Large intestine (tissue), 3 donors: ENCODE measurements around the gene ARV1. TPM values are rescaled to one million over a fixed set of nuclear protein-coding genes. Genes with fewer than 3 reads are reported as not detected.
"Not testable (repeated sequence)": the region's sequence is repeated elsewhere in the genome, so short reads cannot be mapped to it uniquely, and the experiment has no call there.

Experiments
- DNase-seq, 2 donors: peaks; one replicate each; pipeline versions ENCODE4 v3.0.0 to v3.0.0-alpha.2; 2013
- H3K27ac ChIP-seq: one replicate; pipeline ENCODE4 v1.5.1; 2013; ENCODE audit warnings: low read length
- H3K27me3 ChIP-seq: 2 replicates; pipeline ENCODE4 v1.6.1; 2013; ENCODE audit warnings: low read length; ENCODE audit not compliant: control insufficient read depth, insufficient read depth
- H3K36me3 ChIP-seq: 2 replicates; pipeline ENCODE4 v1.6.1; 2013; ENCODE audit warnings: low read length; ENCODE audit not compliant: control insufficient read depth, insufficient read depth
- H3K4me1 ChIP-seq: one replicate; pipeline ENCODE4 v1.6.1; 2013; ENCODE audit warnings: low read length; ENCODE audit not compliant: control insufficient read depth, insufficient read depth
- H3K4me3 ChIP-seq: one replicate; pipeline ENCODE4 v1.5.1; 2013; ENCODE audit warnings: low read length
- H3K9me3 ChIP-seq: one replicate; pipeline ENCODE4 v1.6.1; 2013; ENCODE audit warnings: mild to moderate bottlenecking, low read depth, low read length, moderate library complexity; ENCODE audit not compliant: control insufficient read depth
- WGBS: methylation state at CpG from one replicate; pipeline ENCODE4 v1.1.5; 2013; ENCODE audit warnings: low lambda C conversion rate; ENCODE audit not compliant: insufficient coverage; 5-methylcytosine and 5-hydroxymethylcytosine counted together
- polyA plus RNA-seq: library from polyadenylated mRNA; unstranded; fragments of 120-200 nt; gene quantifications from one replicate; pipeline ENCODE4 v1.2.1, GENCODE V29; 2013

The ARV1 gene
- polyA plus RNA-seq, 1 donor, result 22.0 TPM

- WGBS, result no CpG with 5 or more reads among the region's 6 CpGs
- H3K36me3 ChIP-seq, result peaks cover 2% of the 10 kb centered on the region
- no peaks in the 10 kb centered on the region for H3K27me3 ChIP-seq
- no peaks in the 10 kb centered on the region for H3K9me3 ChIP-seq
- no peak overlapping the region for H3K27ac ChIP-seq
- no peak overlapping the region for H3K4me3 ChIP-seq
- H3K4me1 ChIP-seq, result no peaks in the 10 kb centered on the region
- no peak for DNase-seq
Observed at GRCh38 chr1:231016234-231016633, 37.3 kb downstream of the ARV1 start.

GRCh38 chr1:231016966-231017365 lies 38.1 kb downstream of the ARV1 start:
- no peak for DNase-seq
- H3K4me1 ChIP-seq, result no peaks in the 10 kb centered on the region
- H3K27ac ChIP-seq, result no peak overlapping the region
- peaks cover 2% of the 10 kb centered on the region for H3K36me3 ChIP-seq
- WGBS, result 80% methylated on average over 1 of the region's 5 CpGs
- no peak overlapping the region for H3K4me3 ChIP-seq
- H3K27me3 ChIP-seq, result no peaks in the 10 kb centered on the region
- H3K9me3 ChIP-seq, result no peaks in the 10 kb centered on the region

GRCh38 chr1:231019711-231020110 lies 40.8 kb downstream of the ARV1 start:
- H3K27ac ChIP-seq, result no peak overlapping the region
- no peaks in the 10 kb centered on the region for H3K9me3 ChIP-seq
- 100% methylated on average over 2 of the region's 14 CpGs for WGBS
- H3K4me1 ChIP-seq, result no peaks in the 10 kb centered on the region
- no peak for DNase-seq
- no peak overlapping the region for H3K4me3 ChIP-seq
- peaks cover 2% of the 10 kb centered on the region for H3K36me3 ChIP-seq
- no peaks in the 10 kb centered on the region for H3K27me3 ChIP-seq

GRCh38 chr1:231020139-231020601 lies 41.3 kb downstream of the ARV1 start:
- Histone ChIP-seq H3K36me3 (peaks cover 2% of the 10 kb centered on the region), H3K4me3 (no peak overlapping the region), H3K4me1 (no peaks in the 10 kb centered on the region), H3K27ac (no peak overlapping the region), H3K9me3 (no peaks in the 10 kb centered on the region), H3K27me3 (no peaks in the 10 kb centered on the region)
- DNase-seq, result no peak
- no CpG with 5 or more reads among the region's 14 CpGs for WGBS

- no peak for DNase-seq
- no peaks in the 10 kb centered on the region for H3K4me1 ChIP-seq
- WGBS, result no CpG with 5 or more reads among the region's 7 CpGs
- no peak overlapping the region for H3K27ac ChIP-seq
- peaks cover 2% of the 10 kb centered on the region for H3K36me3 ChIP-seq
- no peak overlapping the region for H3K4me3 ChIP-seq
- no peaks in the 10 kb centered on the region for H3K27me3 ChIP-seq
- no peaks in the 10 kb centered on the region for H3K9me3 ChIP-seq
Observed at GRCh38 chr1:231020816-231021215, 41.9 kb downstream of the ARV1 start.

- Histone ChIP-seq H3K4me3 (no peak overlapping the region), H3K4me1 (no peaks in the 10 kb centered on the region), H3K27ac (no peak overlapping the region), H3K27me3 (no peaks in the 10 kb centered on the region), H3K9me3 (no peaks in the 10 kb centered on the region), H3K36me3 (peaks cover 2% of the 10 kb centered on the region)
- no peak for DNase-seq
- no CpG with 5 or more reads among the region's 12 CpGs for WGBS
Observed at GRCh38 chr1:231021540-231022031, 42.7 kb downstream of the ARV1 start.

- not testable (repeated sequence) for H3K4me3 ChIP-seq
Observed at GRCh38 chr1:231022543-231022942, 43.6 kb downstream of the ARV1 start.

GRCh38 chr1:231023150-231023549 lies 44.3 kb downstream of the ARV1 start:
- WGBS, result no CpG with 5 or more reads among the region's 9 CpGs
- Histone ChIP-seq H3K27me3 (no peaks in the 10 kb centered on the region), H3K36me3 (peaks cover 2% of the 10 kb centered on the region), H3K9me3 (no peaks in the 10 kb centered on the region), H3K27ac (no peak overlapping the region), H3K4me1 (no peaks in the 10 kb centered on the region), H3K4me3 (no peak overlapping the region)
- no peak for DNase-seq

More at GRCh38 chr1:231022543-231022942, 43.6 kb downstream of the ARV1 start:
- DNase-seq, H3K27ac ChIP-seq, H3K36me3 ChIP-seq, H3K4me1 ChIP-seq, H3K9me3 ChIP-seq, H3K27me3 ChIP-seq: not testable (repeated sequence)
- no CpG with 5 or more reads among the region's 7 CpGs for WGBS

- no peak for DNase-seq
- H3K4me3 ChIP-seq, result no peak overlapping the region
- H3K4me1 ChIP-seq, result no peaks in the 10 kb centered on the region
- no peaks in the 10 kb centered on the region for H3K36me3 ChIP-seq
- H3K27ac ChIP-seq, result no peak overlapping the region
- whole genome bisulfite sequencing, result 100% methylated on average over 1 of the region's 6 CpGs
- H3K9me3 ChIP-seq, result no peaks in the 10 kb centered on the region
- H3K27me3 ChIP-seq, result no peaks in the 10 kb centered on the region
Observed at GRCh38 chr1:231026576-231026975, 47.7 kb downstream of the ARV1 start.

- no peaks in the 10 kb centered on the region for H3K27me3 ChIP-seq
- H3K4me1 ChIP-seq, result no peaks in the 10 kb centered on the region
- H3K36me3 ChIP-seq, result no peaks in the 10 kb centered on the region
- H3K27ac ChIP-seq, result no peak overlapping the region
- DNase-seq, result no peak
- WGBS, result 67% methylated on average over 3 of the region's 23 CpGs
- no peaks in the 10 kb centered on the region for H3K9me3 ChIP-seq
- H3K4me3 ChIP-seq, result no peak overlapping the region
Observed at GRCh38 chr1:231027136-231027925, 48.4 kb downstream of the ARV1 start.

GRCh38 chr1:231027971-231028370 lies 49.1 kb downstream of the ARV1 start:
- WGBS, result no CpG with 5 or more reads among the region's 10 CpGs
- H3K4me1 ChIP-seq, result peaks cover 4% of the 10 kb centered on the region
- no peak overlapping the region for H3K27ac ChIP-seq
- DNase-seq, result no peak
- no peak overlapping the region for H3K4me3 ChIP-seq
- no peaks in the 10 kb centered on the region for H3K9me3 ChIP-seq
- no peaks in the 10 kb centered on the region for H3K36me3 ChIP-seq
- no peaks in the 10 kb centered on the region for H3K27me3 ChIP-seq
